PC-9 (cell line): ENCODE data around the gene QRFP. TPM values are rescaled to one million over a fixed set of nuclear protein-coding genes. Genes with fewer than 3 reads are reported as not detected.

Experiments
- BruUV-seq: library from RNA; stranded (reverse); fragments of 400-500 nt; replicated peaks from 2 replicates; lab custom pipeline; 2021; lab: Mats Ljungman, UMichigan
- CTCF ChIA-PET: fragments of 300-600 bp; sonication (Branson Sonifier 250); formaldehyde crosslinking; loops from one replicate; lab custom pipeline; 2022; ENCODE audit warnings: antibody characterized with exemption; lab: Charles Lee
- POLR2A ChIA-PET: fragments of 300-600 bp; sonication (Branson Sonifier 250); formaldehyde crosslinking; loops from one replicate; lab custom pipeline; 2022; ENCODE audit warnings: antibody characterized with exemption; ENCODE audit not compliant: unreplicated experiment; lab: Charles Lee
- DNase-seq, 2 experiments: peaks; one replicate each; pipeline versions ENCODE4 v3.0.0 to v3.0.0-alpha.2; 2015 to 2022; ENCODE audit warnings: mixed read lengths in 1 of 2
- H2AFZ ChIP-seq: fragments of 200-600 bp; sonication (generic); 2 replicates; pipeline ENCODE4 v1.8.1; 2017; ENCODE audit warnings: antibody characterized with exemption
- H3F3A ChIP-seq: fragments of 200-600 bp; sonication (generic); 2 replicates; pipeline ENCODE4 v1.8.1; 2017; ENCODE audit warnings: antibody characterized with exemption, mild to moderate bottlenecking, low read depth; ENCODE audit not compliant: insufficient read depth
- H3K27ac ChIP-seq: fragments of 200-600 bp; sonication (generic); 2 replicates; pipeline ENCODE4 v1.6.1; 2016; ENCODE audit warnings: mixed run types
- H3K27me3 ChIP-seq: fragments of 200-600 bp; sonication (generic); 2 replicates; pipeline ENCODE4 v1.6.1; 2016; ENCODE audit warnings: low read depth, mixed run types; ENCODE audit not compliant: insufficient read depth
- H3K36me3 ChIP-seq: fragments of 200-600 bp; sonication (generic); 2 replicates; pipeline ENCODE4 v1.6.1; 2016; ENCODE audit warnings: low read depth, mixed run types
- H3K4me1 ChIP-seq: fragments of 200-600 bp; sonication (generic); replicated peaks from 2 replicates; pipeline ENCODE4 v1.6.1; 2016; ENCODE audit warnings: mixed run types; ENCODE audit not compliant: insufficient read depth
- H3K4me2 ChIP-seq: fragments of 200-600 bp; sonication (generic); 2 replicates; pipeline ENCODE4 v1.6.1; 2017; ENCODE audit warnings: mixed run types
- H3K4me3 ChIP-seq: fragments of 200-600 bp; sonication (generic); 2 replicates; pipeline ENCODE4 v1.6.1; 2016; ENCODE audit warnings: mixed run types
- H3K79me2 ChIP-seq: fragments of 200-600 bp; sonication (generic); 2 replicates; pipeline ENCODE4 v1.6.1; 2017; ENCODE audit warnings: low read depth, mixed run types
- H3K9me2 ChIP-seq: fragments of 200-600 bp; sonication (generic); 2 replicates; pipeline ENCODE4 v1.8.1; 2017; ENCODE audit warnings: mild to moderate bottlenecking; ENCODE audit not compliant: insufficient read depth
- H3K9me3 ChIP-seq: fragments of 200-600 bp; sonication (generic); 2 replicates; pipeline ENCODE4 v1.8.1; 2016; ENCODE audit warnings: low read depth; ENCODE audit not compliant: insufficient read depth
- H4K20me1 ChIP-seq: fragments of 200-600 bp; sonication (generic); 2 replicates; pipeline ENCODE4 v1.8.1; 2017; ENCODE audit not compliant: insufficient read depth
- CTCF ChIP-seq: fragments of 200-600 bp; sonication (generic); conservative IDR thresholded peaks from 2 replicates; pipeline ENCODE4 v1.6.1; 2017; ENCODE audit warnings: mixed run types, antibody characterized with exemption, mild to moderate bottlenecking, moderate library complexity
- EZH2 ChIP-seq: fragments of 200-600 bp; sonication (generic); IDR thresholded peaks from 2 replicates; pipeline ENCODE4 v1.8.0; 2017; ENCODE audit warnings: antibody characterized with exemption, low read depth
- intact Hi-C: fragments of 100-400 bp; cut with micrococcal nuclease; formaldehyde crosslinking; loops from one replicate; pipeline ENCODE4 v1.10.0; 2022; ENCODE audit not compliant: unreplicated experiment
- total RNA-seq: library from RNA; stranded (reverse); gene quantifications from 2 replicates; pipeline ENCODE4 v1.2.3, GENCODE V29; 2021

The QRFP gene
- total RNA-seq, 1 experiment from 2014 or later: not detected

GRCh38 chr9:130885484-130886375 lies 10.9 kb downstream of the QRFP start:
- Histone ChIP-seq H3K27me3 (no peaks in the 10 kb centered on the region), H3K4me2 (no peak overlapping the region), H3K4me3 (no peak overlapping the region), H3K4me1 (no peaks in the 10 kb centered on the region), H3K9me2 (no peaks in the 10 kb centered on the region), H3K9me3 (no peaks in the 10 kb centered on the region), H2AFZ (no peak overlapping the region), H3K36me3 (no peaks in the 10 kb centered on the region), H3K27ac (no peak overlapping the region), H3K79me2 (no peaks in the 10 kb centered on the region), H4K20me1 (no peaks in the 10 kb centered on the region), H3F3A (no peaks in the 10 kb centered on the region)
- ChIA-PET CTCF (no interaction called here), POLR2A (no interaction called here)
- no peak for DNase-seq
- intact Hi-C loops: no loop called here
- TF ChIP-seq EZH2 (no peak), CTCF (no peak)
- no TSS peak for BruUV-seq

GRCh38 chr9:130884542-130885483 lies 11.8 kb downstream of the QRFP start:
- Histone ChIP-seq H2AFZ (no peak overlapping the region), H3K4me3 (no peak overlapping the region), H3F3A (no peaks in the 10 kb centered on the region), H3K79me2 (no peaks in the 10 kb centered on the region), H3K27ac (no peak overlapping the region), H3K4me1 (no peaks in the 10 kb centered on the region), H3K36me3 (no peaks in the 10 kb centered on the region), H3K27me3 (no peaks in the 10 kb centered on the region), H4K20me1 (no peaks in the 10 kb centered on the region), H3K9me2 (no peaks in the 10 kb centered on the region), H3K4me2 (no peak overlapping the region), H3K9me3 (no peaks in the 10 kb centered on the region)
- ChIA-PET POLR2A (no interaction called here), CTCF (no interaction called here)
- DNase-seq: no peak
- intact Hi-C loops: no loop called here
- BruUV-seq: no TSS peak
- TF ChIP-seq CTCF: no peak
- TF ChIP-seq EZH2: no peak

- Histone ChIP-seq H3K4me1 (no peaks in the 10 kb centered on the region), H3F3A (no peaks in the 10 kb centered on the region), H4K20me1 (no peaks in the 10 kb centered on the region), H3K27ac (no peak overlapping the region), H2AFZ (no peak overlapping the region), H3K36me3 (no peaks in the 10 kb centered on the region), H3K9me2 (no peaks in the 10 kb centered on the region), H3K27me3 (no peaks in the 10 kb centered on the region), H3K4me3 (no peak overlapping the region), H3K9me3 (no peaks in the 10 kb centered on the region), H3K4me2 (no peak overlapping the region), H3K79me2 (no peaks in the 10 kb centered on the region)
- TF ChIP-seq EZH2: no peak
- TF ChIP-seq CTCF: no peak
- DNase-seq: no peak
- ChIA-PET CTCF (interaction anchor here (0.6 kb wide), 2 partner anchors 112 to 358 kb away, joined by 3 to 10 read pairs; no protein-coding TSS in a partner anchor), POLR2A (no interaction called here)
- intact Hi-C loops: no loop called here
- BruUV-seq: no TSS peak
These were observed 12.5 kb downstream of the QRFP start for GRCh38 chr9:130884111-130884531.
